ENCODE results near the gene FBXO44. TPM values are rescaled to one million over a fixed set of nuclear protein-coding genes. Genes with fewer than 3 reads are reported as not detected.

The FBXO44 gene
- total RNA-seq, 3 donors from 2014 or later: 6.5 to 19.1 (median 6.6) TPM

- no peaks in the 10 kb centered on the region for H3K9me3 ChIP-seq
Observed at GRCh38 chr1:11645270-11645669, 9.4 kb upstream of the FBXO44 start.

GRCh38 chr1:11645670-11646265, 8.9 kb upstream of the FBXO44 start:
- H3K9me3 ChIP-seq: no peaks in the 10 kb centered on the region
- DNase-seq (peak; percentile 76 to 85 (median 85)), ATAC-seq (peak; percentile 54)
- TF ChIP-seq CTCF (IDR thresholded peaks at IDR 0.05): peak; percentile 65
- no peaks in the 10 kb centered on the region for H3K36me3 ChIP-seq (ENCODE audit: low read depth)
- intact Hi-C loops (cut with DNase I, micrococcal nuclease): loop anchor here (5.0 to 10.0 kb wide), 4 partner anchors 69 to 611 kb away; no protein-coding TSS in a partner anchor
- H3K4me1 ChIP-seq (ENCODE audit: low read depth): peaks cover 14% of the 10 kb centered on the region
- no peak overlapping the region for H3K4me3 ChIP-seq

More at GRCh38 chr1:11645270-11645669, 9.4 kb upstream of the FBXO44 start:
- no peak overlapping the region for H3K4me3 ChIP-seq
- intact Hi-C loops (cut with DNase I, micrococcal nuclease): loop anchor here (5.0 to 10.0 kb wide), 4 partner anchors 70 to 610 kb away; no protein-coding TSS in a partner anchor
- ATAC-seq: no peak
- no peak for DNase-seq
- H3K36me3 ChIP-seq (ENCODE audit: low read depth): no peaks in the 10 kb centered on the region
- H3K4me1 ChIP-seq (ENCODE audit: low read depth): peaks cover 9% of the 10 kb centered on the region
- no peak for TF ChIP-seq CTCF (IDR thresholded peaks at IDR 0.05)

GRCh38 chr1:11646317-11646716, 8.4 kb upstream of the FBXO44 start:
- ATAC-seq (no peak), DNase-seq (no peak)
- H3K9me3 ChIP-seq: no peaks in the 10 kb centered on the region
- intact Hi-C loops (cut with DNase I, micrococcal nuclease): loop anchor here (5.0 to 10.0 kb wide), 4 partner anchors 68 to 612 kb away; no protein-coding TSS in a partner anchor
- TF ChIP-seq CTCF (IDR thresholded peaks at IDR 0.05): no peak
- no peaks in the 10 kb centered on the region for H3K36me3 ChIP-seq (ENCODE audit: low read depth)
- peaks cover 14% of the 10 kb centered on the region for H3K4me1 ChIP-seq (ENCODE audit: low read depth)
- H3K4me3 ChIP-seq: no peak overlapping the region

GRCh38 chr1:11647333-11647732, 7.3 kb upstream of the FBXO44 start:
- intact Hi-C loops (cut with DNase I, micrococcal nuclease): loop anchor here (5.0 to 10.0 kb wide), 4 partner anchors 67 to 613 kb away; no protein-coding TSS in a partner anchor
- peaks cover 14% of the 10 kb centered on the region for H3K4me1 ChIP-seq (ENCODE audit: low read depth)
- no peak overlapping the region for H3K4me3 ChIP-seq
- no peaks in the 10 kb centered on the region for H3K9me3 ChIP-seq
- no peaks in the 10 kb centered on the region for H3K36me3 ChIP-seq (ENCODE audit: low read depth)
- no peak for DNase-seq
- ATAC-seq: no peak
- TF ChIP-seq CTCF (IDR thresholded peaks at IDR 0.05): no peak

- ATAC-seq (no peak), DNase-seq (no peak)
- intact Hi-C loops (cut with DNase I, micrococcal nuclease): loop anchor here (5.0 to 10.0 kb wide), 4 partner anchors 67 to 613 kb away; no protein-coding TSS in a partner anchor
- Histone ChIP-seq H3K4me1 (ENCODE audit: low read depth) (peaks cover 14% of the 10 kb centered on the region), H3K9me3 (no peaks in the 10 kb centered on the region), H3K36me3 (ENCODE audit: low read depth) (no peaks in the 10 kb centered on the region), H3K4me3 (no peak overlapping the region)
- no peak for TF ChIP-seq CTCF (IDR thresholded peaks at IDR 0.05)
Observed at GRCh38 chr1:11648039-11648438, 6.6 kb upstream of the FBXO44 start.

Data from mucosa of descending colon (tissue), 3 donors.